ENCODE data around the gene NEMP1.
"Not testable (repeated sequence)": the region's sequence is repeated elsewhere in the genome, so short reads cannot be mapped to it uniquely, and the experiment has no call there.

The NEMP1 gene

DNA sequence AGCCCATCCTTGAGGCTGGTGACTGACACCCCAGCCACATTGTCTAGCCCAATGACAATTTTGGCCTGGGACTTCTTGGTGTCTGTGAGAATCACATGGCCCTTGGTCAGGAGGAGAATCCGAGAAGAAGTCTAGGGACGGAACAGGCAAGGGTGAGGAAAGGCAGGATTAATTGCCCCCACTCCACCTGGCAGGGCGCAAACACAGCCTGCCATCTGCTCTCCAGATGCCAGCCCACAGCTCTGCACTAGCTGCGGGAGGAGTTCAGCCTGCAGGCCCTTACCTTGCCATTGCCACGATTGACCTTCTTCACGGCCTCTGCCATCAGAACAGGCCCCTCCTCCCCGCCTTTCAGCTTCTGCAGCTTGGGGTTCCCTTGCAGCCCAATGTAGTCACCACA lies 49.1 kb downstream of the NEMP1 start:
- no peak for DNase-seq (ENCODE audit: low read depth in 2 of 2)

DNA sequence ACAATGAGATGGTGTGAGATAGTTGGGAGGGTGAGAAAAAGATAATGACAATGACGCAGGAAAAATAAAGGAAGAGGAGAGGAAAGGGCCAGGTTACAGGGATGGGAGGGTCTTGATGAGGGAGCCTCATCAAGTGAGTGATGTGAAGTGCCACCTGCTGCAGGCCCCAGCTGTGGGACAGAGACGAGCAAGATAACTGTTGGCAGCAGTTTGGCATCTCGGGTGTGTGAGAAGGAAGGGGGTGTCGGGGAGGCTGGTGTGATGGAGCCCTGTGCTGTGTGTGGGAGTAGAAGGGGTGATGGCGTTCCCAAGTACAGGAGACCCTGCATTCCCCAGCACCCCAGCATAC lies 50.8 kb downstream of the NEMP1 start:
- no peak for DNase-seq (ENCODE audit: low read depth in 2 of 2)

- no peak for DNase-seq (ENCODE audit: low read depth in 2 of 2)
These were observed 51.4 kb downstream of the NEMP1 start for GRCh38 chr12:57027011-57027804.

DNA sequence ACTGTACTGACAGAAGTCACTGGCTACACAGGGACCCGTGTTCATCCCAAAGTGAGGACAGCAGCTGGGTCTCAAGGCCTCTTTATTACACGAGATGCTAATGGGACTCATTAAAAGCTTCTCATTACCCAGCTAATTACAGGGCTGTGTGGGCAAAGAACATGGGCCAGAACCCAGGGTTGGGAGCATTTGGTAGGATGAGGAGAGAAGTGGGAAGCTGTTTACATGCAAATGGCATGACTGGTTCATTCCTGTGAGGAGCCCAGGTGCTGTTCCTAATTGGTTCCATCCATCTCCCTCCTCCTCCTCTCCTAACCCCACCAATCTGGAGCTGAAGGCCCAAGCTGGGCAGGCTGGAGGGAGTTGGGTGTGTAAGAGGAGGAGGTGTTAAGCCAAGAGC lies 53.4 kb downstream of the NEMP1 start:
- no peak for DNase-seq (ENCODE audit: low read depth in 2 of 2)

DNA sequence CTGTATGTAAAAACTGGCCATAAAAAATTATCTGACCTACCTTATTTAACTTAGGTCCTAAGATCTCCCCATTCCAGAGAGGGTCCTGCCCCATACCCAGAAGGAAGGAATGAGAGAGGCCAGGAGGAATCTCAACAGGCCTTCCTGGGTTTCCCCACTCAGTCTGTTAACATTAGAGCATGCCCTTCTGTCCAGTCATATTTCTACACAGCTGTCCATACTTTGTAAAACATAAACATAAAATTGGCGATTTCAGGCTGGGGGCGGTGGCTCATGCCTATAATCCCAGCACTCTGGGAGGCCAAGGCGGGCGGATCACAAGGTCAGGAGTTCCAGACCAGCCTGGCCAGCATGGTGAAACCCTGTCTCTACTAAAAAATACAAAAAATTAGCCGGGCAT lies 56.3 kb downstream of the NEMP1 start:
- DNase-seq (ENCODE audit: low read depth in 2 of 2) = not testable (repeated sequence)

DNA sequence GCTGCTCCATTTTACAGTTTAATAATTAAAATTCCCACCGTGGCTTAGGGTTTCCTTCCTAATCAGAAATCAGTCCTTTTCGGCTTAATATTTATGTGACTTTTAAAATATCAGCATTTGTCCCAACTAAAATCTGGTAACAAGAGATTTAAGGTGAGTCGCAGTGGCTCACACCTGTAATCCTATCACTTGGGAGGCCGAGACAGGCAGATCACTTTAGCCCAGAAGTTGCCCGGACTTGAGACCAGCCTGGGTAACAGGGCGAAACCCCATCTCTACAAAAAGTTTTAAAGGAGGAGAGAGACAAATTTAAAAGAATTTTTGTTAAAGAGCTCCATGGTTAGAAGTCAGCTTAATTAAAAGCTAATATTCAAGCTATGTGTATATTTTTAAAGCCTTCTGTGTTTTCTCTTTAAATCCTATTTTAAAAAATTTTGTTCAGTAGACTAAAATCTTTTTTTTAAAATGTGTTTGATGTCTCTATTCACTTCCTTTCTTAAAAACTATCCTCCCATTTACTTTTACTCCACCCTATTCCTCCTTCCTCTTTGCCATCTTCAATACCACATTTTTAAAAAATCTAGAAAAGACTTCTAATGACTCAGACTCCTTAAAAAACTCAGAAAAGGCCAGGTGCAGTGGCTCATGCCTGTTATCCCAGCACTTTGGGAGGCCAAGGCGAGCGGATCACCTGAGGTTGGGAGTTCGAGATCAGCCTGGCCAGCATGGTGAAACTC lies 58.4 kb downstream of the NEMP1 start:
- DNase-seq (ENCODE audit: low read depth in 2 of 2) = no peak

DNA sequence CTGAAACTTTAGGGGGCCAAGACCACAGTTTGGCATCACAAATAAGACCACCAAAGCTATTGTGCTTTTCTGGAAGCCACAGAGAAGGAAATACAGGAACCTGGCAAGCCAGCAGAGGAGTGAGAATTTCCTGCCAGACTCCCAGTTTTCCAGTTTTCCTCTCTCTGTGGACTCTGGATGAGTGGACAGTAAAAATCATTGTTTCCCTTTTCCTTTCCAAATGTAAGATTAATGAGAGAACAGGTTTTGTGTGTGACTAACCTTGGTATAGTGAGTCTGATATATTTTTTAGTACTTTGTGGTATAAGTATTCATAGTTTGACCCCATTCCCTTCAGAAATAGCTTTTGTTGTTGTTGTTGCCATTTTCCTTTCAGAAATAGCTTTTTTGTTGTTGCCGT lies 59.7 kb downstream of the NEMP1 start:
- no peak for DNase-seq (ENCODE audit: low read depth in 2 of 2)

- not testable (repeated sequence) for DNase-seq (ENCODE audit: low read depth in 2 of 2)
These were observed 60.2 kb downstream of the NEMP1 start for GRCh38 chr12:57018353-57018752.

- DNase-seq (ENCODE audit: low read depth in 2 of 2) = no peak
These were observed 62.2 kb downstream of the NEMP1 start, which contains the start of gene TAC3 for GRCh38 chr12:57016348-57016747. Gene TAC3 (minus strand): TSS chr12:57016529. CDS start chr12:57015797, 732 bp downstream.

- DNase-seq (ENCODE audit: low read depth in 2 of 2) = no peak
These were observed 65.8 kb downstream of the NEMP1 start for GRCh38 chr12:57012600-57013465.

GRCh38 chr12:57011438-57012424 lies 66.9 kb downstream of the NEMP1 start:
- DNase-seq (ENCODE audit: low read depth in 2 of 2) = no peak

DNA sequence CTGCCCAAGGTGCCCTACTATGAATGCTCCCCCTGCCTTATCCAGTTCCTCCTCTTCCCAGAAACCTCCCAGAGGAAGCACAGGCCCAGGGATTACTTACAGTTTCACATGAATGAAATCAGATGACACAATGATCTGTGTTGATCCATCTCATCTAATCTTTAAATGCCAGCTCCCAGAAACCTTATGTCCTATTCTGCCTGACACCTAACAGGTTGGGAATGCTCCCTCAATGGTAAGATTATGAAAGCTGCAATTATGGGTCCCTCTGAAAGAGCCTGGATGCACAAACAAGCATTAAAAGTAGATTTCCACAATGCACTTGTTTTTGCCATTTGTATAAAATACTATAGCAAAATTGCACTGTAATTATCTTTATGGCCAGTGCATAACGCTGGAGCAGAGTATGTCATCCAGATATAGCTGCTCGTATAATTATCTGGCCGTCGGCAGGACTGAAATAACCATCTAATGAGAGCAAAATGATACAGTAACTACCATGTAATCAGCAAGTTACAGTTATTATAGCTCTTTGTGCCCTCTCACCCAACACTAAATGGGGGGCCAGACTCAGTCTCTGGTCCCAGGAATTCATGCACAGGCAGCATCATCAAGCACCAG lies 67.9 kb downstream of the NEMP1 start:
- DNase-seq (ENCODE audit: low read depth in 2 of 2) = no peak

- no peak for DNase-seq (ENCODE audit: low read depth in 2 of 2)
These were observed 68.5 kb downstream of the NEMP1 start for GRCh38 chr12:57009949-57010626.

- DNase-seq (ENCODE audit: low read depth in 2 of 2) = no peak
These were observed 70.4 kb downstream of the NEMP1 start for GRCh38 chr12:57008178-57008577.

GRCh38 chr12:57006809-57007475 lies 71.6 kb downstream of the NEMP1 start:
- peak in 1 of 2 donors; percentile 26 for DNase-seq (ENCODE audit: low read depth in 2 of 2)

DNA sequence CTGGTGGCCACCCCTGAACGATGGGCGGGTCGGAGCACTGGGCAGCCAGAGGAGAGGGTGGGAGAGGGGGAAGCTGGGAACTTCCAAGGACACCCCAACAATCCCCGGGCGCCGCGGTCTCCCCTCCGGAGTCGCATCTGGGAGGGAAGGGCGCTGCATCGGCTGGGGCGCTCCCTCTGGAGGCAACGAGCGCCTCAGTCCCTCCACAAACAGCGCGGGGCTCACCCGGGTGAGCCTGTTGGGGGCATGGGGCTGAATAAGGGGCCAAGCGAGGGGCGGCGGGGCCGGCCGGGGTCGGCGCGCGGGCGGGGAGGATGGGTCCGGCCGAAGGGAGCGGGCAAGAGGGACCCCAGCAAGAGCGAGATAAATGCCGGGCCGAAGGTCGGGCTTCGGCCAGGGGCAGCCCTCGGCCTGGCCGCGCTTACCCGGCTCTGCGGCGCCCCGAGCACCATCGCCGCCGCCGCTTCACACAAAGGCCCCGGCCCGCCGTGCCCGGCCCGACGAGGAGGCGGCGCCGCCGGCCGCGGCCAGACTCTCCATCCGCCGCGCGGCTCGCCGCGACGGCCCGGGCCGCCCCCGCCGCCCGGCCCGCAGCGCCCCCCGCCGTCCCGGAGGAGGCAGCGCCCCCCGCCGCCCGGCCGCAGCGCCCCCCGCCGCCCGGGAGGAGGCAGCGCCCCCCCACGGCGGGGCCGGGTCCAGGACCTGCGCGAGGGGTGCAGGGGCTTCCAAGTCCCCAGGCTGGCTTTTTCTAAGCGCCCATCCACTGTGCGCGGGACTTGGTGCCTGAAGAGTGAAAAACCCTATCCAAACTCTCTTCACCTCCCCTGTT lies 72.4 kb downstream of the NEMP1 start, which contains the start of gene ZBTB39:
ZBTB39 (minus strand) TSS at position 567 of the 829 bp plus-strand sequence. CDS start 1,629 bp downstream, outside the sequence.
- DNase-seq (ENCODE audit: low read depth in 2 of 2) = peak; percentile 39 to 67

Measured in stimulated activated CD4-positive, alpha-beta T cell treated with anti-CD3 and anti-CD28 coated beads, Interleukin-1b, Interleukin-23, amount 100 ng/mL, for 4 hours (primary cell).